Endodermal cell (in vitro differentiated cells): ENCODE results near the gene ITGA11. TPM values are rescaled to one million over a fixed set of nuclear protein-coding genes. Genes with fewer than 3 reads are reported as not detected.
"Not testable (repeated sequence)": the region's sequence is repeated elsewhere in the genome, so short reads cannot be mapped to it uniquely, and the experiment has no call there.

Source experiments
- DNase-seq: peaks from one replicate; pipeline ENCODE4 v3.0.0-alpha.2; 2017
- H3K27ac ChIP-seq: 2 replicates; pipeline ENCODE4 v1.5.1; 2013; ENCODE audit warnings: mild to moderate bottlenecking, low read depth, low read length, moderate library complexity
- H3K27me3 ChIP-seq: 2 replicates; pipeline ENCODE4 v1.6.1; 2013; ENCODE audit warnings: mild to moderate bottlenecking, low read length, moderate library complexity; ENCODE audit not compliant: insufficient read depth, control insufficient read depth, poor library complexity, severe bottlenecking
- H3K36me3 ChIP-seq: 2 replicates; pipeline ENCODE4 v1.7.0; 2013; ENCODE audit warnings: mild to moderate bottlenecking, low read length, moderate library complexity; ENCODE audit not compliant: control insufficient read depth, insufficient read depth
- H3K4me1 ChIP-seq: one replicate; pipeline ENCODE4 v1.7.0; 2013; ENCODE audit warnings: low read length; ENCODE audit not compliant: control insufficient read depth, insufficient read depth
- H3K4me3 ChIP-seq: 2 replicates; pipeline ENCODE4 v1.5.1; 2013; ENCODE audit warnings: mild to moderate bottlenecking, low read length, moderate library complexity
- H3K9ac ChIP-seq: 2 replicates; pipeline ENCODE4 v1.6.1; 2013; ENCODE audit warnings: mild to moderate bottlenecking, low read length, moderate library complexity; ENCODE audit not compliant: poor library complexity, severe bottlenecking; ENCODE audit errors: extremely low read depth
- H3K9me3 ChIP-seq: 2 replicates; pipeline ENCODE4 v1.6.1; 2013; ENCODE audit warnings: mild to moderate bottlenecking, low read length, moderate library complexity; ENCODE audit not compliant: control insufficient read depth
- H3K27ac Mint-ChIP-seq: 2 replicates; pipeline ENCODE4 v1.8.0; 2020; ENCODE audit warnings: mixed read lengths
- H3K27me3 Mint-ChIP-seq: 2 replicates; pipeline ENCODE4 v1.8.0; 2021; ENCODE audit warnings: mild to moderate bottlenecking, mixed read lengths; ENCODE audit not compliant: insufficient read depth
- H3K36me3 Mint-ChIP-seq: 2 replicates; pipeline ENCODE4 v1.8.0; 2020; ENCODE audit warnings: low read depth, mixed read lengths
- H3K4me1 Mint-ChIP-seq: 2 replicates; pipeline ENCODE4 v1.8.0; 2020; ENCODE audit warnings: mixed read lengths
- H3K4me3 Mint-ChIP-seq: 2 replicates; pipeline ENCODE4 v1.8.0; 2020; ENCODE audit warnings: mild to moderate bottlenecking, moderate library complexity, mixed read lengths
- H3K9me3 Mint-ChIP-seq: 2 replicates; pipeline ENCODE4 v1.8.0; 2020; ENCODE audit warnings: mild to moderate bottlenecking, mixed read lengths
- CTCF ChIP-seq: fragments of 200-600 bp; sonication (generic); conservative IDR thresholded peaks from 2 replicates; pipeline ENCODE4 v1.5.0; 2021; ENCODE audit warnings: antibody characterized with exemption, mild to moderate bottlenecking
- WGBS, 2 experiments: methylation state at CpG; one replicate each; pipeline versions ENCODE4 v1.1.5 to v1.1.7; 2013; ENCODE audit warnings: missing lambda C conversion rate in 2 of 2, mixed read lengths in 1 of 2; ENCODE audit not compliant: insufficient coverage in 1 of 2, insufficient read length in 1 of 2; 5-methylcytosine and 5-hydroxymethylcytosine counted together
- total RNA-seq, 2 donors: library from RNA; stranded (reverse); fragmentation: NEBNext Ultra II Directional in 1 of 2; extraction: Animal tissue kit (Norgen Biotek cat#: 25700) in 1 of 2; gene quantifications; 2 replicates in 1 of 2; 3 replicates in 1 of 2; pipeline ENCODE4 v1.2.1, GENCODE V29; 2021

ITGA11 gene
- total RNA-seq, 2 donors from 2014 or later, result 0.35 to 1.4 TPM

- peak; percentile 21 for DNase-seq
- Histone ChIP-seq H3K4me1 (peaks cover 14% of the 10 kb centered on the region), H3K9me3 (no peaks in the 10 kb centered on the region), H3K27me3 (peaks cover 23% of the 10 kb centered on the region), H3K36me3 (no peaks in the 10 kb centered on the region), H3K9ac (no peak overlapping the region), H3K27ac (no peak overlapping the region), H3K4me3 (no peak overlapping the region)
- H3K4me3 Mint-ChIP-seq, result no peak overlapping the region
- 84% methylated on average over 5 to 7 of the region's 7 CpGs for WGBS, 2 experiments
- H3K27me3 Mint-ChIP-seq, result peaks cover 26% of the 10 kb centered on the region
- peaks cover 34% of the 10 kb centered on the region for H3K4me1 Mint-ChIP-seq
- no peaks in the 10 kb centered on the region for H3K9me3 Mint-ChIP-seq
- peak overlapping the region; percentile 13 for H3K27ac Mint-ChIP-seq
- no peak for TF ChIP-seq CTCF
- no peaks in the 10 kb centered on the region for H3K36me3 Mint-ChIP-seq
Observed at GRCh38 chr15:68424754-68425390, 7.1 kb downstream of the ITGA11 start.

- peaks cover 10% of the 10 kb centered on the region for H3K27me3 ChIP-seq
- no peak overlapping the region for H3K9ac ChIP-seq
- 81 to 93% methylated on average over 6 to 10 of the region's 10 CpGs for WGBS, 2 experiments
- H3K27me3 Mint-ChIP-seq, result peaks cover 13% of the 10 kb centered on the region
- no peaks in the 10 kb centered on the region for H3K9me3 Mint-ChIP-seq
- H3K9me3 ChIP-seq, result no peaks in the 10 kb centered on the region
- H3K4me3 ChIP-seq, result no peak overlapping the region
- no peak for TF ChIP-seq CTCF
- DNase-seq, result peak; percentile 36
- H3K27ac Mint-ChIP-seq, result peak overlapping the region; percentile 27
- H3K27ac ChIP-seq, result no peak overlapping the region
- no peaks in the 10 kb centered on the region for H3K36me3 Mint-ChIP-seq
- no peaks in the 10 kb centered on the region for H3K36me3 ChIP-seq
- H3K4me1 Mint-ChIP-seq, result peaks cover 45% of the 10 kb centered on the region
- H3K4me3 Mint-ChIP-seq, result no peak overlapping the region
- H3K4me1 ChIP-seq, result peaks cover 14% of the 10 kb centered on the region
Observed at GRCh38 chr15:68423359-68424296, 8.3 kb downstream of the ITGA11 start.

GRCh38 chr15:68422403-68423145 is 9.4 kb downstream of the ITGA11 start:
- WGBS, 2 experiments, result 71 to 84% methylated on average over 2 to 4 of the region's 5 CpGs

More at GRCh38 chr15:68422403-68423145, 9.4 kb downstream of the ITGA11 start:
- H3K9me3 Mint-ChIP-seq, H3K9me3 ChIP-seq, H3K36me3 ChIP-seq, H3K27me3 ChIP-seq, H3K27ac ChIP-seq, H3K9ac ChIP-seq, H3K4me3 ChIP-seq, H3K36me3 Mint-ChIP-seq, H3K4me3 Mint-ChIP-seq, H3K27me3 Mint-ChIP-seq: not testable (repeated sequence)
- peaks cover 14% of the 10 kb centered on the region for H3K4me1 ChIP-seq
- Mint-ChIP-seq H3K4me1 (peaks cover 47% of the 10 kb centered on the region), H3K27ac (peak overlapping the region; percentile 1)
- DNase-seq, result peak; percentile 38
